OCI-LY1 (cell line): Measurements from ENCODE around the gene ID1.

Experiments used
- EZH2 ChIP-seq: fragments of 200-600 bp; sonication (generic), shearing (Covaris generic); IDR thresholded peaks from 2 replicates; pipeline ENCODE4 v1.8.0; 2017; ENCODE audit warnings: borderline replicate concordance, mixed run types, mild to moderate bottlenecking, antibody characterized with exemption, low read length, moderate library complexity, mixed read lengths
- TF ChIP-seq, protein P1 (sequence below): fragments of 200-600 bp; sonication (generic), shearing (Covaris generic); IDR thresholded peaks from 2 replicates; pipeline ENCODE4 v1.5.1; 2017; ENCODE audit warnings: mild to moderate bottlenecking, antibody characterized with exemption, low read length, moderate library complexity, mixed read lengths

DNA sequence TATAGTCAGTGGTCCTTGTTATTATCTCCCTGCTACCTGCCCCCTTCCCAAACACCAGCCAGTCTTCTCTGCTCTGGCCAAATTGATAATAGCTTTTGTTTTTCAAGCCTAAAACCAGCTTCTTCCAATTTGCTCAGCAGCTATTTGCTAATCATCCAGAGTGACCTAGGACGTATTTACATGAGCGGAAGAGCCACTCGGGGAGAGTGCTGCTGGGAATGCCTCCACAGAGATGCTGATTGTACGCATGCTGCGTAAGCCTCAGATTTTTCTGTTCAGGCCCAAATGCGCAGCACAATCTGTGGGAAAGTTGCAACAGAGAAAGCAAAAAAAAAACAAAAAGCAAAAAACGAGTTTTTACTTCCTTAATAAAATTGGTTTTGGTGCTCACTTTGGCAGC, 24.4 kb upstream of the ID1 start:
- TF ChIP-seq EZH2, result no peak
- TF ChIP-seq, protein P1, sequence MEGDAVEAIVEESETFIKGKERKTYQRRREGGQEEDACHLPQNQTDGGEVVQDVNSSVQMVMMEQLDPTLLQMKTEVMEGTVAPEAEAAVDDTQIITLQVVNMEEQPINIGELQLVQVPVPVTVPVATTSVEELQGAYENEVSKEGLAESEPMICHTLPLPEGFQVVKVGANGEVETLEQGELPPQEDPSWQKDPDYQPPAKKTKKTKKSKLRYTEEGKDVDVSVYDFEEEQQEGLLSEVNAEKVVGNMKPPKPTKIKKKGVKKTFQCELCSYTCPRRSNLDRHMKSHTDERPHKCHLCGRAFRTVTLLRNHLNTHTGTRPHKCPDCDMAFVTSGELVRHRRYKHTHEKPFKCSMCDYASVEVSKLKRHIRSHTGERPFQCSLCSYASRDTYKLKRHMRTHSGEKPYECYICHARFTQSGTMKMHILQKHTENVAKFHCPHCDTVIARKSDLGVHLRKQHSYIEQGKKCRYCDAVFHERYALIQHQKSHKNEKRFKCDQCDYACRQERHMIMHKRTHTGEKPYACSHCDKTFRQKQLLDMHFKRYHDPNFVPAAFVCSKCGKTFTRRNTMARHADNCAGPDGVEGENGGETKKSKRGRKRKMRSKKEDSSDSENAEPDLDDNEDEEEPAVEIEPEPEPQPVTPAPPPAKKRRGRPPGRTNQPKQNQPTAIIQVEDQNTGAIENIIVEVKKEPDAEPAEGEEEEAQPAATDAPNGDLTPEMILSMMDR, result no peak
